A549 (cell line): Measurements from ENCODE around the gene RBM47. TPM values are rescaled to one million over a fixed set of nuclear protein-coding genes. Genes with fewer than 3 reads are reported as not detected.

Experiments
- ATAC-seq, 2 experiments: fragments of 200-7000 bp in 1 of 2; fragments of >200 bp in 1 of 2; cut with Nextera tagmentation in 1 of 2; cut with Tn5 transposase in 1 of 2; 3 replicates each; pipeline versions ENCODE4 v1.8.0 to v1.9.1; 2018 to 2020; ENCODE audit warnings: mild to moderate bottlenecking in 1 of 2, moderate library complexity in 1 of 2
- CTCF ChIA-PET: fragments of 300-600 bp; sonication (Branson Sonifier 250); formaldehyde crosslinking; extraction: SDS; loops from one replicate; lab custom pipeline; 2021; ENCODE audit warnings: antibody characterized with exemption, inconsistent platforms; lab: Yijun Ruan, JAX
- POLR2A ChIA-PET: fragments of 350-600 bp; formaldehyde crosslinking; extraction: SDS; loops from one replicate; lab custom pipeline; 2021; ENCODE audit warnings: antibody characterized with exemption, inconsistent platforms; lab: Yijun Ruan, JAX
- DNase-seq, 2 experiments: peaks; one replicate each; pipeline versions ENCODE4 v3.0.0 to v3.0.0-alpha.2; 2011 to 2016; ENCODE audit warnings: low read depth in 1 of 2, low spot score in 1 of 2
- FAIRE-seq: peaks from 2 replicates; lab custom pipeline; 2011; peaks lifted over from hg19 to GRCh38; lab: Jason Lieb, UNC
- H3K27ac ChIP-seq, 2 experiments: fragments of >200 bp; sonication (Bioruptor Twin); formaldehyde crosslinking; 3 replicates each; pipeline ENCODE4 v1.5.1; 2016 to 2017
- H3K4me1 ChIP-seq: fragments of >200 bp; sonication (Bioruptor Twin); formaldehyde crosslinking; 3 replicates; pipeline ENCODE4 v1.6.1; 2016
- H3K4me2 ChIP-seq: fragments of >200 bp; sonication (Bioruptor Twin); formaldehyde crosslinking; 3 replicates; pipeline ENCODE4 v1.6.1; 2016
- H3K4me3 ChIP-seq: fragments of >200 bp; sonication (Bioruptor Twin); formaldehyde crosslinking; 3 replicates; pipeline ENCODE4 v1.5.1; 2016
- H3K9me3 ChIP-seq: fragments of >200 bp; sonication (Bioruptor Twin); formaldehyde crosslinking; 3 replicates; pipeline ENCODE4 v1.6.1; 2016
- CHD2 ChIP-seq: fragments of 150-350 bp; IDR thresholded peaks from 2 replicates; pipeline ENCODE4 v1.6.1; 2014; ENCODE audit warnings: low read length; ENCODE audit not compliant: partially characterized antibody
- FOXS1 ChIP-seq: fragments of 250-450 bp; sonication (Bioruptor Pico); IDR thresholded peaks from 2 replicates; pipeline ENCODE4 v1.5.0; 2020; ENCODE audit warnings: mild to moderate bottlenecking, moderate library complexity
- HOXA7 ChIP-seq: fragments of 250-450 bp; sonication (Bioruptor Pico); IDR thresholded peaks from 2 replicates; pipeline ENCODE4 v1.5.0; 2020; ENCODE audit warnings: mild to moderate bottlenecking, moderate library complexity
- KDM5A ChIP-seq: fragments of 200-600 bp; sonication (generic); IDR thresholded peaks from 2 replicates; pipeline ENCODE4 v1.6.1; 2016; ENCODE audit warnings: antibody characterized with exemption, mild to moderate bottlenecking
- MYC ChIP-seq: IDR thresholded peaks from 2 replicates; pipeline ENCODE4 v1.6.1; 2012; ENCODE audit warnings: mild to moderate bottlenecking, inconsistent platforms, low read length, improper control_type of control experiment, borderline replicate concordance
- NPAS2 ChIP-seq: fragments of 250-450 bp; sonication (Bioruptor Pico); IDR thresholded peaks from 2 replicates; pipeline ENCODE4 v1.8.0; 2022; ENCODE audit warnings: mild to moderate bottlenecking, moderate library complexity, borderline replicate concordance
- POLR2A ChIP-seq: IDR thresholded peaks from 2 replicates; pipeline ENCODE4 v1.6.1; 2012; ENCODE audit warnings: mild to moderate bottlenecking, low read length
- SMC3 ChIP-seq: fragments of >200 bp; sonication (Bioruptor Twin); formaldehyde crosslinking; IDR thresholded peaks from 3 replicates; pipeline ENCODE4 v1.6.1; 2018; ENCODE audit warnings: inconsistent platforms
- WGBS: methylation state at CpG from one replicate; pipeline ENCODE4 v1.1.6; 2017; ENCODE audit errors: missing lambda C conversion rate; 5-methylcytosine and 5-hydroxymethylcytosine counted together
- polyA plus RNA-seq, 4 experiments: library from polyadenylated mRNA; depleted of rRNA in 3 of 4; stranded (reverse); fragments of >200 nt; fragmentation: RNase III in 1 of 4; extraction: RNeasy Plus Mini Kit Qiagen cat#74134 plus additional on column Dnase treatment in 1 of 4; gene quantifications; 2 replicates in 3 of 4; 3 replicates in 1 of 4; pipeline ENCODE4 v1.2.3, GENCODE V29; 2011 to 2017
- TF ChIP-seq, protein P1 (sequence below): fragments of 200-600 bp; sonication (generic); IDR thresholded peaks from 2 replicates; pipeline ENCODE4 v1.6.1; 2016; ENCODE audit warnings: antibody characterized with exemption, mild to moderate bottlenecking, moderate library complexity
- TF ChIP-seq, protein P2 (sequence below): fragments of 250-450 bp; sonication (Bioruptor Pico); IDR thresholded peaks from 2 replicates; pipeline ENCODE4 v1.5.0; 2021; ENCODE audit warnings: mild to moderate bottlenecking, moderate library complexity, borderline replicate concordance
- TF ChIP-seq, protein P3 (sequence below): fragments of 450-650 bp; IDR thresholded peaks from 2 replicates; pipeline ENCODE4 v1.6.1; 2014; ENCODE audit warnings: antibody characterized with exemption
- TF ChIP-seq, protein P4 (sequence below): IDR thresholded peaks from 2 replicates; pipeline ENCODE4 v1.6.1; 2012; ENCODE audit warnings: low read depth, borderline replicate concordance
- TF ChIP-seq, protein P5 (sequence below): fragments of >200 bp; sonication (Bioruptor Twin); formaldehyde crosslinking; IDR thresholded peaks from 3 replicates; pipeline ENCODE4 v1.6.1; 2016

The RBM47 gene
- polyA plus RNA-seq, 2 of the 4 experiments (the other 2 are of a cell fraction) = 38.1 to 43.3 TPM

DNA sequence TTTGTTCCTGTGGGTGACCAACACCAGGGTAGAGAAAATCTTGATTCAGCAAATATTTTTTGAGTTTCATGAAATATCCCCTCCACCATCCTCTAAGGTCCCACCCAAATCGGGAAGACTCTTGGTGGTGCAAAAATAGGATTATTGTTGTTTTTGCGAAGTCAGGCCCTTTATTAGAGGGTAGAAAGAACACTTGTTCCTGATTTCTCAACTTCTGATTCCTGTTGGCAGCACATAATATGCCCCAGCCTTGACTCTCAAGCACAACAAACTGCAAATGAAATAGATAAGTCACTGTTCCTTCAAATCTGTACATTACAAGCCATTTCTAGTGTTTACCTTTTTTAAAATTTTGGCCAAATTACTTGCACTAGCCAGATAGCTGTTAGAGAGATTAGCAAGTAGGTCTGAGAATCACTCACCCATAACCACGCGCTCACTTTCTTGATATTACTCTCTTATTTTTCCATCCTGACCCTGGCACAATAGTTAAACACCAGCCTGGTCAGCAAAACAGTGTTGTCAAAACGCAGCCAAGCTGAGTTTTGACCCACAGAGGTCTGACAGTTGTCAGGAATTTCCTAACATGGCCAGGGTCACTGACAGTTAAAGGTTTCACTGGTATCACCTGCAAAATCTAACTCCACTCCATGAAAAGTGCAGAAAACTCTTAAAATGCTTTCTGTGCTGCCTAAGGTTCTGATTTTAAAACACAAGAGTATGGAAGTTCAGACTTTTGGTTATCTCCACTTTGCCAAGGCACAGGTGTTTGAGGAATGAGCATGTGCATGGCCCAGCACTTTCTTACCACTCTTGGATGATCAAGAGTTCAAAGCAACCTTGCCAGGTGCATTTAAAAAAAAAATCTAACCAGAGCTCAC lies 69.8 kb downstream of the RBM47 start:
- no peak for DNase-seq
- Histone ChIP-seq H3K4me3 (no peak overlapping the region), H3K4me1 (peaks cover 60% of the 10 kb centered on the region), H3K4me2 (peak overlapping the region; percentile 19; the same call in 2 of the 3 replicates)
- WGBS = 69% methylated on average over 5 of the region's 5 CpGs
- ChIA-PET POLR2A (no interaction called here), CTCF (no interaction called here)
- no peak for ATAC-seq
- TF ChIP-seq, protein P1, sequence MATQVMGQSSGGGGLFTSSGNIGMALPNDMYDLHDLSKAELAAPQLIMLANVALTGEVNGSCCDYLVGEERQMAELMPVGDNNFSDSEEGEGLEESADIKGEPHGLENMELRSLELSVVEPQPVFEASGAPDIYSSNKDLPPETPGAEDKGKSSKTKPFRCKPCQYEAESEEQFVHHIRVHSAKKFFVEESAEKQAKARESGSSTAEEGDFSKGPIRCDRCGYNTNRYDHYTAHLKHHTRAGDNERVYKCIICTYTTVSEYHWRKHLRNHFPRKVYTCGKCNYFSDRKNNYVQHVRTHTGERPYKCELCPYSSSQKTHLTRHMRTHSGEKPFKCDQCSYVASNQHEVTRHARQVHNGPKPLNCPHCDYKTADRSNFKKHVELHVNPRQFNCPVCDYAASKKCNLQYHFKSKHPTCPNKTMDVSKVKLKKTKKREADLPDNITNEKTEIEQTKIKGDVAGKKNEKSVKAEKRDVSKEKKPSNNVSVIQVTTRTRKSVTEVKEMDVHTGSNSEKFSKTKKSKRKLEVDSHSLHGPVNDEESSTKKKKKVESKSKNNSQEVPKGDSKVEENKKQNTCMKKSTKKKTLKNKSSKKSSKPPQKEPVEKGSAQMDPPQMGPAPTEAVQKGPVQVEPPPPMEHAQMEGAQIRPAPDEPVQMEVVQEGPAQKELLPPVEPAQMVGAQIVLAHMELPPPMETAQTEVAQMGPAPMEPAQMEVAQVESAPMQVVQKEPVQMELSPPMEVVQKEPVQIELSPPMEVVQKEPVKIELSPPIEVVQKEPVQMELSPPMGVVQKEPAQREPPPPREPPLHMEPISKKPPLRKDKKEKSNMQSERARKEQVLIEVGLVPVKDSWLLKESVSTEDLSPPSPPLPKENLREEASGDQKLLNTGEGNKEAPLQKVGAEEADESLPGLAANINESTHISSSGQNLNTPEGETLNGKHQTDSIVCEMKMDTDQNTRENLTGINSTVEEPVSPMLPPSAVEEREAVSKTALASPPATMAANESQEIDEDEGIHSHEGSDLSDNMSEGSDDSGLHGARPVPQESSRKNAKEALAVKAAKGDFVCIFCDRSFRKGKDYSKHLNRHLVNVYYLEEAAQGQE = no peak
- no peak for TF ChIP-seq MYC
- TF ChIP-seq, protein P2, sequence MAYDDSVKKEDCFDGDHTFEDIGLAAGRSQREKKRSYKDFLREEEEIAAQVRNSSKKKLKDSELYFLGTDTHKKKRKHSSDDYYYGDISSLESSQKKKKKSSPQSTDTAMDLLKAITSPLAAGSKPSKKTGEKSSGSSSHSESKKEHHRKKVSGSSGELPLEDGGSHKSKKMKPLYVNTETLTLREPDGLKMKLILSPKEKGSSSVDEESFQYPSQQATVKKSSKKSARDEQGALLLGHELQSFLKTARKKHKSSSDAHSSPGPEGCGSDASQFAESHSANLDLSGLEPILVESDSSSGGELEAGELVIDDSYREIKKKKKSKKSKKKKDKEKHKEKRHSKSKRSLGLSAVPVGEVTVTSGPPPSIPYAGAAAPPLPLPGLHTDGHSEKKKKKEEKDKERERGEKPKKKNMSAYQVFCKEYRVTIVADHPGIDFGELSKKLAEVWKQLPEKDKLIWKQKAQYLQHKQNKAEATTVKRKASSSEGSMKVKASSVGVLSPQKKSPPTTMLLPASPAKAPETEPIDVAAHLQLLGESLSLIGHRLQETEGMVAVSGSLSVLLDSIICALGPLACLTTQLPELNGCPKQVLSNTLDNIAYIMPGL (CRISPR knock-in tag) = no peak
- TF ChIP-seq, all 56 proteins: peak for 0
- Histone ChIP-seq H3K27ac (peak overlapping the region; percentile 39 to 50; a peak in 4 of 6 replicates), H3K9me3 (no peaks in the 10 kb centered on the region)
- FAIRE-seq = no peak

DNA sequence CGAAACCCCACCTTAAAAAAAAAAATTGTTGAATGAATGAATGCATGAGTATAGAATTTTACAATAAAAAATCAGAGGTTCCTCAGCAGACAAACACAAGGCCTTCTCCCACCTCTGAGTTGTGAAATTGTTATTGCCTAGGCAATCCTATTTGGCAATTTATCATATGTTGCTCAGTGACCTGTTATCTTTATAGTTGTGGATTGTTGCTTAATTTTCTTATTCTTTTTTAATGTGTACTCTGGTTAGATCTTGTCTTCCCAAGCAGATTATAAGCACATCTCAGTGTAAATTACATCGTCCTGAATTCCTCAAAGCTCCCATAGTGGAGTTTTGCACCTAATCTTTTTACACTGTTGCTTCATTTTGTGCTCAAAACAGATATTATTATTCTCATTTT lies 71.9 kb downstream of the RBM47 start:
- no peak for ATAC-seq

More for the DNA sequence above, 71.9 kb downstream of the RBM47 start:
- Histone ChIP-seq H3K4me1 (peaks cover 45% of the 10 kb centered on the region), H3K4me3 (no peak overlapping the region), H3K9me3 (no peaks in the 10 kb centered on the region), H3K4me2 (no peak overlapping the region), H3K27ac (peak overlapping the region in 1 of 2 experiments; percentile 41; a peak in 1 of 6 replicates)
- 94% methylated on average over 2 of the region's 2 CpGs for WGBS
- TF ChIP-seq NPAS2 (CRISPR knock-in tag) (no peak), KDM5A (no peak), SMC3 (no peak), FOXS1 (CRISPR knock-in tag) (no peak), HOXA7 (CRISPR knock-in tag) (no peak), POLR2A (no peak), CHD2 (no peak)
- TF ChIP-seq, protein P3, sequence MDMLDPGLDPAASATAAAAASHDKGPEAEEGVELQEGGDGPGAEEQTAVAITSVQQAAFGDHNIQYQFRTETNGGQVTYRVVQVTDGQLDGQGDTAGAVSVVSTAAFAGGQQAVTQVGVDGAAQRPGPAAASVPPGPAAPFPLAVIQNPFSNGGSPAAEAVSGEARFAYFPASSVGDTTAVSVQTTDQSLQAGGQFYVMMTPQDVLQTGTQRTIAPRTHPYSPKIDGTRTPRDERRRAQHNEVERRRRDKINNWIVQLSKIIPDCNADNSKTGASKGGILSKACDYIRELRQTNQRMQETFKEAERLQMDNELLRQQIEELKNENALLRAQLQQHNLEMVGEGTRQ = no peak
- TF ChIP-seq, protein P4, sequence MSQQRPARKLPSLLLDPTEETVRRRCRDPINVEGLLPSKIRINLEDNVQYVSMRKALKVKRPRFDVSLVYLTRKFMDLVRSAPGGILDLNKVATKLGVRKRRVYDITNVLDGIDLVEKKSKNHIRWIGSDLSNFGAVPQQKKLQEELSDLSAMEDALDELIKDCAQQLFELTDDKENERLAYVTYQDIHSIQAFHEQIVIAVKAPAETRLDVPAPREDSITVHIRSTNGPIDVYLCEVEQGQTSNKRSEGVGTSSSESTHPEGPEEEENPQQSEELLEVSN = no peak
- TF ChIP-seq, protein P5, sequence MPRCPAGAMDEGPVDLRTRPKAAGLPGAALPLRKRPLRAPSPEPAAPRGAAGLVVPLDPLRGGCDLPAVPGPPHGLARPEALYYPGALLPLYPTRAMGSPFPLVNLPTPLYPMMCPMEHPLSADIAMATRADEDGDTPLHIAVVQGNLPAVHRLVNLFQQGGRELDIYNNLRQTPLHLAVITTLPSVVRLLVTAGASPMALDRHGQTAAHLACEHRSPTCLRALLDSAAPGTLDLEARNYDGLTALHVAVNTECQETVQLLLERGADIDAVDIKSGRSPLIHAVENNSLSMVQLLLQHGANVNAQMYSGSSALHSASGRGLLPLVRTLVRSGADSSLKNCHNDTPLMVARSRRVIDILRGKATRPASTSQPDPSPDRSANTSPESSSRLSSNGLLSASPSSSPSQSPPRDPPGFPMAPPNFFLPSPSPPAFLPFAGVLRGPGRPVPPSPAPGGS = no peak
- POLR2A ChIA-PET = no interaction called here
- no peak for DNase-seq
- FAIRE-seq = no peak
- CTCF ChIA-PET = no interaction called here
